Astrocyte of the hippocampus (primary cell): ENCODE data around the gene DPM2.

Source experiments
- DNase-seq: peaks from one replicate; pipeline ENCODE4 v3.0.0; 2011; ENCODE audit warnings: low read depth, low spot score

Gene DPM2

DNA sequence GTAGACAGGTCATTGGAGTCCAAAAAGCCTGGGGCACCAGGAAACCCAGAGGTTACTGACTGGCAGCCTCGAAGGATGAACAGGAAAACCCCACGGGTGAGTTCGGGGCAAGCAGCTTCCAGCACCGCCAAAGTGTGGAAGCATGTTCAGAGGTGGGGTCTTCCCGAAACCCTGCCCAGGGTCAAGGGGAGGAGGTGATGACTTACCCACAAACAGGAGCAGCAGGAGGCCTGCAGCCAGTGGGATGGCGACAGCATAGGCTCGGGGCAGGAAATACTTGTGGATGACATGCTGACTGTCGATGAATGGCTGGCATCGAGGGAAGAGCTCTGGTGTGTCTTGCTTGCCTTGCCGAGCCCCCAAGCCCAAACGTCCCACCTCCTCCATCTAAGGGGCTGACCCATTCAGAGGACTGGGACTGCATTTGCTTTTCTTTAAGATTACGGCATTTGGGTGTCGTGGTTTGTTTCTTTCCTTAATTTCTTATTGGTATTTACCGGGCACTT is 1.3 kb downstream of the DPM2 start:
- no peak for DNase-seq

- no peak for DNase-seq
Observed at GRCh38 chr9:127935765-127936221, 1.9 kb downstream of the DPM2 start.

DNA sequence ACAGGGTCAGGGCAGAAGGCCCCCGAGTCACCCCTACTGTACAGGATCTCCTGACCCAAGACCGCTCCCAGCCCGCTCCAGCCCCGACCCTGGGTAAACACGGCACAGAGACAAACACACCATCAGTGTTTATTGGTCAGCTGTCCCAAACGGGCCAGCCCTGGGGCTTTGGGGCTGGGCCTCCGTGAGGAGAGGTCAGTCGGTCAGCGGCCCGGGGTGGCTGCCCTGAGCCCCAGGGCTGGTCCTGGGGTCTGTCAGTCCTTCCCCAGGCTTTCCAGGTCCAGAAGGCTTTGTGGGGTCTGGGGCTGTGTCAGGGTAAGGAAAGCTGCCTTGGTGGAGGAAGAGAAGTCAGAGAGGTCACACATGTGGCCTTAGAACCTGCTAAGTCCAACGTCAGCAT is 2.7 kb downstream of the DPM2 start:
- no peak for DNase-seq

- DNase-seq = no peak
Observed at GRCh38 chr9:127934248-127934647, 3.4 kb downstream of the DPM2 start.

GRCh38 chr9:127931092-127931881 is 6.4 kb downstream of the DPM2 start:
- peak; percentile 77 for DNase-seq

GRCh38 chr9:127930231-127931091 is 7.2 kb downstream of the DPM2 start, which contains the start of gene PIP5KL1:
TSS of gene PIP5KL1 (minus strand) at chr9:127930777. CDS start at chr9:127930752, 25 bp downstream.
- peak; percentile 95 for DNase-seq

GRCh38 chr9:127929625-127929979 is 8.1 kb downstream of the DPM2 start:
- DNase-seq = no peak

- DNase-seq = no peak
Observed at GRCh38 chr9:127928676-127929624, 8.7 kb downstream of the DPM2 start.

DNA sequence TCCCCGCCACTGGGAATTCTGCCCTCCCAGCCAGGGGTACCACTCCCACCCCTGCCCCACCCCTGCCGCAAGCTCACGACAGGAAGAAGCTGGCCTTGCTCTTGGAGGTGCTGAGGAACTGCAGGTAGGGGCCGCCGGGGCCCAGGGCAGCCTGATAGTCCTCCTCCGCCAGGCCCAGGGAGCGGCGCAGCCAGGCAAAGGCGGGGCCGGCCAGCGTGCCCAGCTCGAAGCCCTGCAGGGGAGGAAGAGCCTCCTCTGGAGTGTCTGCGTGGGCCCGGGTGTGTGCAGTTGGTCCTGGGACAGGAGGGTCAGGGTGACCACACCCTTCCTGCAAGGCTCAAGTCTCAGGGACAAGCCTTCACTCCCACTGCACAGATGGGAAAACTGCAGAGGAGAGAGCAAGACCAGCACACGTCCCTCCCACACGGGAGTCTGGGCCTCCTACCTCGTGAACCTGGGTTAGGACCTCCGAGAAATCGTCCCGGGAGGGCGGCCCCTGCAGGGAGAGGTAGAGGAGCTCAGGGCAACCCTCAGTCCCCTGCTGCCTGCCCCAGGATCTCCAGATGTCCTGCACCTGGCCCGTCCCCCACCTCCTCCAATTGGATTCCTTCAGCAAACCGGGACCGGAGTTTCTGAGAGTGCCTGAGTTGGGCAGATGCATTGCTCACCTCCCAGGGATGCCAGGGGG is 9.5 kb downstream of the DPM2 start:
- DNase-seq = no peak

GRCh38 chr9:127927201-127927987 is 10.3 kb downstream of the DPM2 start:
- no peak for DNase-seq

- DNase-seq = no peak
Observed at GRCh38 chr9:127926906-127927200, 10.8 kb downstream of the DPM2 start.

DNA sequence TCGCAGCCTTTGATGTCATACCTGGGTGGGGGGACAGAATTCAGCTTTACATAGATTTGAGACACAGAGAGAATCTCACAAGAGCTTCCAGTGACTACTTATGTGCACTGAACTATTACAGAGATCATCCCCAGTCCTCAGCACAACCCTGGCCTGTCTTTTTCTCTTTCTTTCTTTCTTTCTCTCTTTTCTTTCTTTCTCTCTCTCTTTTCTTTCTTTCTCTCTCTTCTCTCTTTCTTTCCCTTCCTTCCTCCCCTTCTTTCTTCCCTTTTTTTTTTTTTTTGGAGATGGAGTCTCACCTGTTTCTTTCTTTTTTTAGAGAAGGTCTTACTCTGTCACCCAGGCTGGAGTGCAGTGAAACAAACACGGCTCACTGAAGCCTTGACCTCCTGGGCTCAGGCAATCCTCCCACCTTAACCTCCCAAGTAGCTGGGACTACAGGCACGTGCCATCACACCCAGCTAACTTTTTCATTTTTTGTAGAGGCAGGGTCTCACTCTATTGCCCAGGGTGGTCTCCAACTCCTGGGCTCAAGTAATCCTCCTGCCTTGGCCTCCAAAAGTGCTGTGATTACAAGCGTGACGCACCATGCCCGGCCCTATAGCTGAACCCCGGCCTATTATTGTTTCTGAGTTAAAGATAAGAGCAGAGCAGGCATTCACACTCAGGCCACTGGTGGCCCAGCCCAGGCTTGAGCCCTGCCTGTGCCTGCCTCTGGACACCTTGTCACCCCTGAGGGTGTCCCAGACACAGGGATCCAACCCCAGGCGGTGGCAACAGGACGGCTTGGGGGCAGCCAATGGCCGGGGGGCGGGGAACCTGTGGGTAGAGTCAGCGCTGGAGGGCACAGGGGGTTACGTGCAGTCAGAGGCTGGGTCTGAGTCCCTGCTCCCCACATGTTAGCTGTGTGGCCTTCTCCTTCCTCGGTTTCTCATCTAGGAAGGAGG is 11.4 kb downstream of the DPM2 start:
- DNase-seq = no peak

GRCh38 chr9:127924736-127925444 is 12.8 kb downstream of the DPM2 start:
- DNase-seq = no peak

DNA sequence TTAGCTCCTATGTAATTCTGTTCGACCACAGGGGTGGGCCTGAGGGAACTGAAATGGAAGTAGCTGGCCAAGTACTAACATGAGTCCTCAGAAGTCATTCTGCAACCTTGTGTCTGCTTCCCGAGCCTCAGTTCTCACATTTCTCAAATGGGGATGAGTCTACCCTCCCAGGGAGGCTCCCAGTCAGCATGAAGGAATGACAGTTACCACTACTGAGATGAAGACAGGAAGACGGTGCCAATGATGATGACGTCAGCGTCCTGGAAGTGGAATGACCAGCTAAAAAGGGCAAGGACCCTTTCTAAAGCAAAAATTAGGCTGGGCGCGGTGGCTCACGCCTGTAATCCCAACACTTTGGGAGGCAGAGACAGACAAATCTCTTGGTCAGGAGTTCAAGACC is 13.9 kb downstream of the DPM2 start:
- peak; percentile 75 for DNase-seq

GRCh38 chr9:127923046-127923445 is 14.6 kb downstream of the DPM2 start:
- no peak for DNase-seq

- peak; percentile 75 for DNase-seq
Observed at GRCh38 chr9:127921557-127922120, 16.0 kb downstream of the DPM2 start.

- no peak for DNase-seq
Observed at GRCh38 chr9:127920794-127921193, 16.9 kb downstream of the DPM2 start.

DNA sequence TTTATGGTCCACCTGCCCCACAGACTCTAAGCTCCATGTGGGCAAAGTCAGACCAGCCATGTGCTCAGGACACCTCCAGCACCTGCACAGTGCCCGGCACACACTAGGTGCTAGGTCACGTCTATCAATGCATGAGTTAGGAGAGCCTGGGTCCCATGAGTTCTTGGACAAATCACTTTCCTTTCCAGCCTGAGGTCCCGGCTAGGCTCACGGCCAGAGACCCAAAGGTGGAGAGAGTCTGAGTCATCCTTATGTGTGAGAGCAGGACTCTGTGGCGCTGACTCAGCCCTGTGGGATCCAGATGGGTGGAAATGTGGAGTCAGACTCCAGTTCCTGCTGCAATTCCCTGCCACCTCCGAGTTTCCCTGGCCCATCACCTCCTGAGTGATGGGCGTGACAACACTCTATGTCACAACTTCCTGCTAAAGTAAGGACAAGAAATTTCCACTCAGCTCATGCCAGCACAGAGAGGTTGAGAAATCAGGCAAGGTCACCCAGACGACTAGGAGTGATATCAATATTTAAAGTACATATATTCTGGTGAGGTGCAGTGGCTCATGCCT is 18.3 kb downstream of the DPM2 start:
- DNase-seq = peak; percentile 98
